Hepatocyte (in vitro differentiated cells): ENCODE results near the gene SMC2.

Source experiments
- EZH2 ChIP-seq: fragments of 200-600 bp; sonication (generic); IDR thresholded peaks from 2 replicates; pipeline ENCODE4 v1.6.1; 2016; ENCODE audit warnings: antibody characterized with exemption, mild to moderate bottlenecking, borderline replicate concordance
- EZH2phosphoT487 ChIP-seq: fragments of 200-600 bp; sonication (generic); IDR thresholded peaks from one replicate; pipeline ENCODE4 v1.6.1; 2018; ENCODE audit warnings: antibody characterized with exemption, mild to moderate bottlenecking, low read depth, moderate library complexity; ENCODE audit not compliant: unreplicated experiment, severe bottlenecking
- TF ChIP-seq, protein P1 (sequence below): fragments of 200-600 bp; sonication (generic); IDR thresholded peaks from 2 replicates; pipeline ENCODE4 v1.5.1; 2016; ENCODE audit warnings: antibody characterized with exemption, mild to moderate bottlenecking; ENCODE audit not compliant: poor library complexity

DNA sequence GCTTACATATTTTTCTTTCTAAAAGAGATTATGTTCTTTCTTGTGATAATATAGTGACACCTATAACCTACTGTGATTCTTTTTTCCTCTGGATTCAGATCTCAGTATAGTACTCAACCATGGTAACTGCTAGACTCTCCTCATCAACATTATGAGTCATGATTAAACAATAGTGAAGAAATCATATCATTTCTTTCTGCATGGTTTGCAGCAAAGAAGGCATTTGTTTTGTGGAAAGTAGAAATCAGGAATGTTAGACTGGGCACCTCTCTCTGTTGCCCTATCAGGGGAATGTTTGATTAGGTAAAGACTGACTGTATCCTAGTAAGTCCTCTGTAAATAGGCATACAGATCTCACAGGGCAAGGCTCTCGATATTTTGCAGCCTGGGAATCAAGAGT is 25.6 kb upstream of the SMC2 start:
- TF ChIP-seq, protein P1, sequence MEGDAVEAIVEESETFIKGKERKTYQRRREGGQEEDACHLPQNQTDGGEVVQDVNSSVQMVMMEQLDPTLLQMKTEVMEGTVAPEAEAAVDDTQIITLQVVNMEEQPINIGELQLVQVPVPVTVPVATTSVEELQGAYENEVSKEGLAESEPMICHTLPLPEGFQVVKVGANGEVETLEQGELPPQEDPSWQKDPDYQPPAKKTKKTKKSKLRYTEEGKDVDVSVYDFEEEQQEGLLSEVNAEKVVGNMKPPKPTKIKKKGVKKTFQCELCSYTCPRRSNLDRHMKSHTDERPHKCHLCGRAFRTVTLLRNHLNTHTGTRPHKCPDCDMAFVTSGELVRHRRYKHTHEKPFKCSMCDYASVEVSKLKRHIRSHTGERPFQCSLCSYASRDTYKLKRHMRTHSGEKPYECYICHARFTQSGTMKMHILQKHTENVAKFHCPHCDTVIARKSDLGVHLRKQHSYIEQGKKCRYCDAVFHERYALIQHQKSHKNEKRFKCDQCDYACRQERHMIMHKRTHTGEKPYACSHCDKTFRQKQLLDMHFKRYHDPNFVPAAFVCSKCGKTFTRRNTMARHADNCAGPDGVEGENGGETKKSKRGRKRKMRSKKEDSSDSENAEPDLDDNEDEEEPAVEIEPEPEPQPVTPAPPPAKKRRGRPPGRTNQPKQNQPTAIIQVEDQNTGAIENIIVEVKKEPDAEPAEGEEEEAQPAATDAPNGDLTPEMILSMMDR: no peak
- TF ChIP-seq EZH2 (no peak), EZH2phosphoT487 (no peak)
